ENCODE results near the gene AFF1.
"Not testable (repeated sequence)": the region's sequence is repeated elsewhere in the genome, so short reads cannot be mapped to it uniquely, and the experiment has no call there.

AFF1 gene

DNA sequence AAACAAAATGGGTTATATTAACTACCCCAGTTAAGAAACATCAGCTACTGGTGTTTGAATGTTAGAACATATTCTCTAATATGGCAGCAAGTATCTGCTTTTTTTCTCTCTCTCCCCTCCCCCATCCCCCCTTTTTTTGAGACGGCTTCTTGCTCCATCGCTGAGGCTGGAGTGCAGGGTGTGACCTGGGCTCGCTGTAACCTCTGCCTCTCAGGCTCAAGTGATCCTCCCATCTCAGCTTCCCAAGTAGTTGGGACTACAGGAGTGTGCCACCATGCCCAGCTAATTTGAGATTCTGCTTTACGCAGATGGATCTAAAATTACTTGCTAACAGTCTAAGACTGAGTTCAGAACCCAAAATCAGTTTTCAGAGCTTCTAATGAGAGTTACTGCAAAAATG lies 101.9 kb downstream of the AFF1 start:
- H3K4me3 ChIP-seq (ENCODE audit: low read depth, low read length): no peak overlapping the region
- TF ChIP-seq, protein P1, sequence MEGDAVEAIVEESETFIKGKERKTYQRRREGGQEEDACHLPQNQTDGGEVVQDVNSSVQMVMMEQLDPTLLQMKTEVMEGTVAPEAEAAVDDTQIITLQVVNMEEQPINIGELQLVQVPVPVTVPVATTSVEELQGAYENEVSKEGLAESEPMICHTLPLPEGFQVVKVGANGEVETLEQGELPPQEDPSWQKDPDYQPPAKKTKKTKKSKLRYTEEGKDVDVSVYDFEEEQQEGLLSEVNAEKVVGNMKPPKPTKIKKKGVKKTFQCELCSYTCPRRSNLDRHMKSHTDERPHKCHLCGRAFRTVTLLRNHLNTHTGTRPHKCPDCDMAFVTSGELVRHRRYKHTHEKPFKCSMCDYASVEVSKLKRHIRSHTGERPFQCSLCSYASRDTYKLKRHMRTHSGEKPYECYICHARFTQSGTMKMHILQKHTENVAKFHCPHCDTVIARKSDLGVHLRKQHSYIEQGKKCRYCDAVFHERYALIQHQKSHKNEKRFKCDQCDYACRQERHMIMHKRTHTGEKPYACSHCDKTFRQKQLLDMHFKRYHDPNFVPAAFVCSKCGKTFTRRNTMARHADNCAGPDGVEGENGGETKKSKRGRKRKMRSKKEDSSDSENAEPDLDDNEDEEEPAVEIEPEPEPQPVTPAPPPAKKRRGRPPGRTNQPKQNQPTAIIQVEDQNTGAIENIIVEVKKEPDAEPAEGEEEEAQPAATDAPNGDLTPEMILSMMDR (conservative IDR thresholded peaks at IDR 0.05; ENCODE audit: low read depth, low read length): no peak
- no peak for DNase-seq (ENCODE audit: low read depth)

- H3K4me3 ChIP-seq (ENCODE audit: low read depth, low read length); DNase-seq (ENCODE audit: low read depth): not testable (repeated sequence)
These were observed 102.4 kb downstream of the AFF1 start for GRCh38 chr4:87037171-87037570.

- TF ChIP-seq, protein P1 (conservative IDR thresholded peaks at IDR 0.05; ENCODE audit: low read depth, low read length): no peak
- no peak overlapping the region for H3K4me3 ChIP-seq (ENCODE audit: low read depth, low read length)
- no peak for DNase-seq (ENCODE audit: low read depth)
These were observed 103.0 kb downstream of the AFF1 start for GRCh38 chr4:87037671-87038334.

GRCh38 chr4:87038837-87039615 lies 104.2 kb downstream of the AFF1 start:
- H3K4me3 ChIP-seq (ENCODE audit: low read depth, low read length): no peak overlapping the region
- TF ChIP-seq, protein P1 (conservative IDR thresholded peaks at IDR 0.05; ENCODE audit: low read depth, low read length): no peak
- DNase-seq (ENCODE audit: low read depth): peak; percentile 82

- TF ChIP-seq, protein P1 (conservative IDR thresholded peaks at IDR 0.05; ENCODE audit: low read depth, low read length): no peak
- H3K4me3 ChIP-seq (ENCODE audit: low read depth, low read length): no peak overlapping the region
- DNase-seq (ENCODE audit: low read depth): no peak
These were observed 106.3 kb downstream of the AFF1 start for GRCh38 chr4:87041141-87041540.

GRCh38 chr4:87042221-87042620 lies 107.4 kb downstream of the AFF1 start:
- no peak for DNase-seq (ENCODE audit: low read depth)
- TF ChIP-seq, protein P1 (conservative IDR thresholded peaks at IDR 0.05; ENCODE audit: low read depth, low read length): no peak
- H3K4me3 ChIP-seq (ENCODE audit: low read depth, low read length): no peak overlapping the region

- DNase-seq (ENCODE audit: low read depth): no peak
- H3K4me3 ChIP-seq (ENCODE audit: low read depth, low read length): no peak overlapping the region
- TF ChIP-seq, protein P1 (conservative IDR thresholded peaks at IDR 0.05; ENCODE audit: low read depth, low read length): no peak
These were observed 108.4 kb downstream of the AFF1 start for GRCh38 chr4:87042986-87043820.
